Measurements from ENCODE around the gene TGFB2. TPM values are rescaled to one million over a fixed set of nuclear protein-coding genes. Genes with fewer than 3 reads are reported as not detected.
A peak's percentile ranks its signal among the peaks of the same experiment; 100 is the strongest.

The TGFB2 gene
- total RNA-seq, 1 experiment from 2014 or later, result not detected

DNA sequence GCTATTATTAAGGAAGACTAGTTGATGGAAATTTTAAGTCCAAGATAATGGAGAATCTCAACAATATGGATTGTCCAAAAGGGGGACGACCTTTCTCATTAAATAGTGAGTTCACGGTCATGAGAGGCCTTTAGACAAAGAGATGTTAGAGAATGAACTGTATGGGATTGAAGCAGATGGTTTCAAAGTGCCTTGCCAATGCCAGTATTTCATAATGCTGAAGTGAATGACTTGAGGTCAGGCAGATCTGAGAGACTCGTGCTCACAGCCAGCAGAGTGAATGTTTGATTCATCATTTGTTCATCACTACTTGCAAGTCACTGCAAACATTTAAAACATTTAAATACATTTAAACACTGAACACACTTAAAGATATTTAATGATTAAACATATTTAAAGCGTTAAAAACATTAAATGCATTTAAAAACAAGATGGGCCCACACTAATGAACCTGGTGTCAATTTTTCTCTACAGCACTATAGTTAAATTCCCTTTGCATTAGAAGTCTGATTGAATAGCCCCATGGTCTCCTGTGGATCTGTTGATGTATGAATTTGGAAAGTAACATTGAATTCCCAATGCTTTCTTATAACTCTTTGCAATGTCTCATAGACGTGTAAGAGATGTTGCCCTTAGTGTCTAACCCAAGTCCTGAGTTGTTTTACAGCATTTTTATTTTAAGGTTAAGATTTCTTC lies 80.7 kb downstream of the TGFB2 start:
- no peaks in the 10 kb centered on the region for H3K27me3 Mint-ChIP-seq (ENCODE audit: low read depth)
- TF ChIP-seq, protein P1, sequence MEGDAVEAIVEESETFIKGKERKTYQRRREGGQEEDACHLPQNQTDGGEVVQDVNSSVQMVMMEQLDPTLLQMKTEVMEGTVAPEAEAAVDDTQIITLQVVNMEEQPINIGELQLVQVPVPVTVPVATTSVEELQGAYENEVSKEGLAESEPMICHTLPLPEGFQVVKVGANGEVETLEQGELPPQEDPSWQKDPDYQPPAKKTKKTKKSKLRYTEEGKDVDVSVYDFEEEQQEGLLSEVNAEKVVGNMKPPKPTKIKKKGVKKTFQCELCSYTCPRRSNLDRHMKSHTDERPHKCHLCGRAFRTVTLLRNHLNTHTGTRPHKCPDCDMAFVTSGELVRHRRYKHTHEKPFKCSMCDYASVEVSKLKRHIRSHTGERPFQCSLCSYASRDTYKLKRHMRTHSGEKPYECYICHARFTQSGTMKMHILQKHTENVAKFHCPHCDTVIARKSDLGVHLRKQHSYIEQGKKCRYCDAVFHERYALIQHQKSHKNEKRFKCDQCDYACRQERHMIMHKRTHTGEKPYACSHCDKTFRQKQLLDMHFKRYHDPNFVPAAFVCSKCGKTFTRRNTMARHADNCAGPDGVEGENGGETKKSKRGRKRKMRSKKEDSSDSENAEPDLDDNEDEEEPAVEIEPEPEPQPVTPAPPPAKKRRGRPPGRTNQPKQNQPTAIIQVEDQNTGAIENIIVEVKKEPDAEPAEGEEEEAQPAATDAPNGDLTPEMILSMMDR (conservative IDR thresholded peaks at IDR 0.05), result no peak
- Histone ChIP-seq H2BK120ac (ENCODE audit: low read depth, low read length, poor library complexity, severe bottlenecking) (no peak overlapping the region), H3K79me2 (ENCODE audit: insufficient read depth, low read length) (no peaks in the 10 kb centered on the region), H3K4me2 (ENCODE audit: insufficient read depth, insufficient read length, low read length) (no peak overlapping the region), H3K27me3 (ENCODE audit: insufficient read depth, low read length) (no peaks in the 10 kb centered on the region), H3K9ac (ENCODE audit: extremely low read depth, insufficient read length, low read length) (no peak overlapping the region), H4K5ac (ENCODE audit: insufficient read length, low read depth, low read length) (no peak overlapping the region), H3K4ac (ENCODE audit: low read depth, low read length) (no peak overlapping the region), H3K9me3 (ENCODE audit: control insufficient read depth, low read depth, low read length) (no peaks in the 10 kb centered on the region), H3K18ac (ENCODE audit: insufficient read length, low read depth, low read length) (no peak overlapping the region), H3K27ac (ENCODE audit: insufficient read length, low read depth, low read length) (no peak overlapping the region), H3K56ac (ENCODE audit: insufficient read length, low read depth, low read length) (no peak overlapping the region), H3K23me2 (ENCODE audit: insufficient read length, low read depth, low read length, poor library complexity, severe bottlenecking) (no peaks in the 10 kb centered on the region), H4K8ac (replicated peaks; ENCODE audit: insufficient read length, low read depth, low read length) (no peak overlapping the region), H3K23ac (ENCODE audit: insufficient read length, low read depth, low read length) (no peak overlapping the region), H3K14ac (ENCODE audit: insufficient read depth, low read length) (no peak overlapping the region), H4K91ac (ENCODE audit: insufficient read length, low read depth, low read length) (no peak overlapping the region), H2BK5ac (ENCODE audit: insufficient read length, low read length) (no peak overlapping the region), H2BK12ac (ENCODE audit: insufficient read length, low read depth, low read length) (no peak overlapping the region), H4K20me1 (ENCODE audit: control insufficient read depth, insufficient read depth, insufficient read length) (no peaks in the 10 kb centered on the region), H3K4me1 (ENCODE audit: insufficient read depth, low read length) (no peaks in the 10 kb centered on the region), H2AK5ac (ENCODE audit: insufficient read length, low read length) (no peak overlapping the region), H2AFZ (ENCODE audit: low read length) (no peak overlapping the region), H2BK15ac (ENCODE audit: low read depth, low read length) (no peak overlapping the region), H3K79me1 (ENCODE audit: insufficient read depth, low read depth, low read length, poor library complexity, severe bottlenecking) (no peaks in the 10 kb centered on the region), H2BK20ac (ENCODE audit: low read depth, low read length, poor library complexity, severe bottlenecking) (peak overlapping the region; percentile 90), H3T11ph (ENCODE audit: low read length) (no peak overlapping the region)
- no peaks in the 10 kb centered on the region for H3K9me3 Mint-ChIP-seq
- WGBS (ENCODE audit: extremely low coverage, insufficient read length, low lambda C conversion rate), result no CpG with 5 or more reads among the region's 5 CpGs
- no peaks in the 10 kb centered on the region for H3K4me1 Mint-ChIP-seq
- H3K36me3 Mint-ChIP-seq (ENCODE audit: insufficient read depth in 1 of 3, low read depth in 3 of 3), result no peaks in the 10 kb centered on the region
- H3K27ac Mint-ChIP-seq, result no peak overlapping the region
- H3K4me3 Mint-ChIP-seq, result no peak overlapping the region
- no peak for DNase-seq
